SK-N-SH treated with all-trans-retinoic acid at 6 μM for 48 hours (cell line): ENCODE results near the gene SDK1.
"Not testable (repeated sequence)": the region's sequence is repeated elsewhere in the genome, so short reads cannot be mapped to it uniquely, and the experiment has no call there.

Source experiments
- ATAC-seq: fragments of 200-7000 bp; cut with Tn5 transposase; 3 replicates; pipeline ENCODE4 v1.9.1; 2020; ENCODE audit warnings: mild to moderate bottlenecking, moderate library complexity
- ARNTL ChIP-seq: fragments of 450-650 bp; formaldehyde crosslinking; IDR thresholded peaks from 2 replicates; pipeline ENCODE4 v1.5.0; 2020; ENCODE audit warnings: low read depth, mild to moderate bottlenecking, moderate library complexity, borderline replicate concordance
- BACH2 ChIP-seq: fragments of 250-450 bp; sonication (Bioruptor Pico); IDR thresholded peaks from 2 replicates; pipeline ENCODE4 v1.9.0; 2021; ENCODE audit warnings: mild to moderate bottlenecking, borderline replicate concordance
- ESRRG ChIP-seq: fragments of 250-450 bp; sonication (Bioruptor Pico); IDR thresholded peaks from 2 replicates; pipeline ENCODE4 v1.6.1; 2021; ENCODE audit warnings: mild to moderate bottlenecking
- GLIS3 ChIP-seq: fragments of 250-450 bp; sonication (Bioruptor Pico); IDR thresholded peaks from 2 replicates; pipeline ENCODE4 v1.5.0; 2020; ENCODE audit warnings: mild to moderate bottlenecking, moderate library complexity
- ISL1 ChIP-seq: fragments of 250-450 bp; sonication (Bioruptor Pico); IDR thresholded peaks from 2 replicates; pipeline ENCODE4 v2.1.2; 2022; ENCODE audit warnings: mild to moderate bottlenecking, moderate library complexity
- OSR1 ChIP-seq: fragments of 250-450 bp; sonication (Bioruptor Pico); IDR thresholded peaks from 2 replicates; pipeline ENCODE4 v1.8.0; 2022; ENCODE audit warnings: moderate library complexity, mild to moderate bottlenecking, inconsistent platforms
- PPARA ChIP-seq: fragments of 250-450 bp; sonication (Bioruptor Pico); IDR thresholded peaks from 2 replicates; pipeline ENCODE4 v1.5.0; 2020; ENCODE audit warnings: mild to moderate bottlenecking, borderline replicate concordance
- RARB ChIP-seq: fragments of 250-450 bp; sonication (Bioruptor Pico); IDR thresholded peaks from 2 replicates; pipeline ENCODE4 v1.8.0; 2021; ENCODE audit warnings: mild to moderate bottlenecking, moderate library complexity
- SNAI2 ChIP-seq: fragments of 250-450 bp; sonication (Bioruptor Pico); IDR thresholded peaks from 2 replicates; pipeline ENCODE4 v1.5.0; 2020; ENCODE audit warnings: mild to moderate bottlenecking, moderate library complexity
- TCF4 ChIP-seq: fragments of 250-450 bp; sonication (Bioruptor Pico); IDR thresholded peaks from 2 replicates; pipeline ENCODE4 v1.8.0; 2021; ENCODE audit warnings: mild to moderate bottlenecking, moderate library complexity, borderline replicate concordance
- TOX ChIP-seq: fragments of 250-450 bp; sonication (Bioruptor Pico); IDR thresholded peaks from 2 replicates; pipeline ENCODE4 v1.8.0; 2021; ENCODE audit warnings: mild to moderate bottlenecking, moderate library complexity, borderline replicate concordance
- ZC3H10 ChIP-seq: fragments of 250-450 bp; sonication (Bioruptor Pico); IDR thresholded peaks from 2 replicates; pipeline ENCODE4 v1.5.1; 2021; ENCODE audit warnings: mild to moderate bottlenecking, moderate library complexity
- ZFP3 ChIP-seq: fragments of 250-450 bp; sonication (Bioruptor Pico); IDR thresholded peaks from 2 replicates; pipeline ENCODE4 v1.5.0; 2020; ENCODE audit warnings: mild to moderate bottlenecking, moderate library complexity
- ZFP30 ChIP-seq: fragments of 450-650 bp; formaldehyde crosslinking; IDR thresholded peaks from 2 replicates; pipeline ENCODE4 v1.5.0; 2022; ENCODE audit warnings: mild to moderate bottlenecking, moderate library complexity
- ZNF565 ChIP-seq: fragments of 450-650 bp; formaldehyde crosslinking; conservative IDR thresholded peaks from 2 replicates; pipeline ENCODE4 v1.5.0; 2020; ENCODE audit warnings: low read depth, mild to moderate bottlenecking, moderate library complexity
- ZNF70 ChIP-seq: fragments of 450-650 bp; formaldehyde crosslinking; IDR thresholded peaks from 2 replicates; pipeline ENCODE4 v1.5.0; 2020; ENCODE audit warnings: mild to moderate bottlenecking, moderate library complexity
- ZNF8 ChIP-seq: fragments of 450-650 bp; formaldehyde crosslinking; IDR thresholded peaks from 2 replicates; pipeline ENCODE4 v1.5.0; 2020; ENCODE audit warnings: mild to moderate bottlenecking, moderate library complexity
- TF ChIP-seq, protein P1 (sequence below): fragments of 250-450 bp; sonication (Bioruptor Pico); IDR thresholded peaks from 2 replicates; pipeline ENCODE4 v1.8.0; 2021; ENCODE audit warnings: low read depth, mild to moderate bottlenecking, moderate library complexity, borderline replicate concordance
- TF ChIP-seq, protein P2 (sequence below): fragments of 250-450 bp; sonication (Bioruptor Pico); IDR thresholded peaks from 2 replicates; pipeline ENCODE4 v1.8.0; 2020; ENCODE audit warnings: mild to moderate bottlenecking, moderate library complexity, borderline replicate concordance
- TF ChIP-seq, protein P3 (sequence below): fragments of 250-450 bp; sonication (Bioruptor Pico); IDR thresholded peaks from 2 replicates; pipeline ENCODE4 v1.5.1; 2021; ENCODE audit warnings: mild to moderate bottlenecking, moderate library complexity
- TF ChIP-seq, protein P4 (sequence below): fragments of 250-450 bp; sonication (Bioruptor Pico); IDR thresholded peaks from 2 replicates; pipeline ENCODE4 v1.5.1; 2020; ENCODE audit warnings: low read depth, mild to moderate bottlenecking, moderate library complexity

Gene SDK1

DNA sequence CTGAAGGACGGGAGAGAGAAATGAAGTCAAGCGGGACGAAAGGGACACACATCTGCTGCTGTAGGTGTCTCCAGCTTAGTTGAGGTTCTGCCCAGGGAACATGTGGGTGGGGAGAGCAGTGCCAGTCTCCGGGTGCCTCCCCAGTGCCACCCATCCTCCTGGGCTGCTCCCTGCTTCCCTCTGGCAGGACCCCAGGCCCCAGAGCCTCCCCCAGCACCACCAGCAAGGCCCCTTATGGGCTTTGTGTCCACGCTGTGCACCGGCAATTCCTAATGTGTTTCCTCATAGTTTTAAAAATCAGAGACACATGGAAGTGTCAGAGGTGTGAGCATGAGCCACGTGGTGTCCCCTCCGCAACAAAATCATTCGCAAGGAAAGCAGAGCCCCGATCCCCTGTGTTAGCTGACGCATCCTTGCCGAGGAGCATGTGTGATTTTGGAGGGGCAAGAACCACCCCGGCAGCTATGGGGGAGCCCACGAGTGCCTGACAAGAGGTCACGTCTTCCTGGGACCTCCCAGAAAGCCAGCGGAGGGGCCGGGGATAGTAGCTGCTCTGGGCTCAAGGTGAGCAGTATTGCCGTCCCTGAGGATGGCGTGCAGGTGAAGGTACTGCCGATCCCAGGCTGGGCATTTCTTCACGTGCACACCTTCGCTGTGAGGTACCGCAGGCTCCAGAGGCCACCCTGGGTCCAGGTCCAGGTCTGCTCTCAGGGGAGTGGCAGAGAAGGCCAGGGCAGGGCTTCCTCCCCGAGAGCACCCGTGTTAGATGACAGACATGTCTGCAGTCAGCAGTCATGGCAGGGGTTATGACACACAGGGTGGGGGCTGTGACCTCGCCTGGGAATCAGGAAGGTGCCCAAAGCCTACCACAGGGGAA lies 932.8 kb downstream of the SDK1 start:
- no peak for ATAC-seq
- TF ChIP-seq RARB: no peak
- TF ChIP-seq, protein P1, sequence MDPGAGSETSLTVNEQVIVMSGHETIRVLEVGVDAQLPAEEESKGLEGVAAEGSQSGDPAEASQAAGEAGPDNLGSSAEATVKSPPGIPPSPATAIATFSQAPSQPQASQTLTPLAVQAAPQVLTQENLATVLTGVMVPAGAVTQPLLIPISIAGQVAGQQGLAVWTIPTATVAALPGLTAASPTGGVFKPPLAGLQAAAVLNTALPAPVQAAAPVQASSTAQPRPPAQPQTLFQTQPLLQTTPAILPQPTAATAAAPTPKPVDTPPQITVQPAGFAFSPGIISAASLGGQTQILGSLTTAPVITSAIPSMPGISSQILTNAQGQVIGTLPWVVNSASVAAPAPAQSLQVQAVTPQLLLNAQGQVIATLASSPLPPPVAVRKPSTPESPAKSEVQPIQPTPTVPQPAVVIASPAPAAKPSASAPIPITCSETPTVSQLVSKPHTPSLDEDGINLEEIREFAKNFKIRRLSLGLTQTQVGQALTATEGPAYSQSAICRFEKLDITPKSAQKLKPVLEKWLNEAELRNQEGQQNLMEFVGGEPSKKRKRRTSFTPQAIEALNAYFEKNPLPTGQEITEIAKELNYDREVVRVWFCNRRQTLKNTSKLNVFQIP (CRISPR knock-in tag): no peak
- TF ChIP-seq ZFP3: no peak
- TF ChIP-seq, all 23 proteins: peak for 0

DNA sequence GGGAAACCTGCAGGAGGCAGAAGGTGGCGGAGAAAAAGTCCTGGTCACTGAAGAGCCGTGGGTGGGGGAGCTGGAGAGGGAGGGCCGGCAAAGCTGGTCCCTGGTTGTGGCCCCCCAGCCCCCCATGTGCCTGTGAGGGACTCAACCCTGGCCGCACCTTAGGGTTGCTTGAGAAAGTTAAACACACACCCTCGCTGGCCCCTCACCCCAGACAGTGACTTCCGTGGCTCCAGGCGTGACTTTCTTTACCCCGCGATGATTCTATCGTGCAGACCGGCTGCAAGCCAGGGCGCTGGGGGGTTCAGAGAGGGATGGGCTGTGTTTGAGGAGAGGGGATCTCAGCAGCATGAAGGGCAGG lies 933.4 kb downstream of the SDK1 start:
- no peak for TF ChIP-seq ZFP30 (CRISPR knock-in tag)
- no peak for TF ChIP-seq OSR1 (CRISPR knock-in tag)

DNA sequence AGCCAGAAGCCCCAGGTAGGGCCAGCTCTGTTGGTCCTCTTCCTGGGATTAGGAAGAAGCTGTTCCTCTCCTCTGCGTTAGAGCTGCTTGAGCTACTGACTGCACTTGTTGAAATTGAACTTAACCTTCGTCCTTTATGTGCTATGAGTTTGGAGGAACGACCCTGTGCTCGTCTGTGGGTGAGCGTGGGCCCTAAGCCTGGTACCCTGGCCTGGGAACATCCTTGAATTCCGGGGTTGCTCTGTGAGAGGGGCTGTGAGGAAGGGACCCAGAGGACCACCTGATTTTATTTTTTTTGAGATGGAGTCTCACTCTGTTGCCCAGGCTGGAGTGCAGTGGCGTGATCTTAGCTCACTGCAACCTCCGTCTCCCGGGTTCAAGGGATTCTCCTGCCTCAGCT lies 933.8 kb downstream of the SDK1 start:
- TF ChIP-seq ZC3H10 (CRISPR knock-in tag): no peak
- no peak for TF ChIP-seq GLIS3 (CRISPR knock-in tag)
- TF ChIP-seq TOX (CRISPR knock-in tag): no peak
- no peak for TF ChIP-seq OSR1 (CRISPR knock-in tag)
- no peak for TF ChIP-seq BACH2
- TF ChIP-seq TCF4 (CRISPR knock-in tag): no peak
- ATAC-seq: no peak

More for the DNA sequence above, 933.4 kb downstream of the SDK1 start:
- no peak for ATAC-seq

DNA sequence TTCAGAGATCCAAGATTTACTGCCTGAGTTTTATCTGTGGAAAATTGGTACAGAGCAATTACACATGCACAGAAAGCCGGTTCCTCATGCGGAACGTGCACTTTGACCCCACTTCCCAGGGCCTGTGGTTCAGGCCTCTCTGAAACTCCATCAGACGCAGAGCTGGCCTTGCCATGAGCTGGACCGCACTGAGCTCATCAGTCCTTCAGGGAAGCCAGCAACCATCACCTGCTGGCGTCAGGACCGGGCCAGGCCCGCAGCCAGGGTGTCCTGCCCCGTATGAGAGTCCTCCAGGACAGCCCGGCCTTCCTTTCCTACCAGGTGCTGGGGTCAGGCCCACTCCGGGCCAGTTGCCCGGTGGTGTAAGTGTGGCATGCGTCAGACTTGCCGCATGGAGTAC lies 934.5 kb downstream of the SDK1 start:
- ATAC-seq: no peak
- no peak for TF ChIP-seq SNAI2
- TF ChIP-seq ARNTL (CRISPR knock-in tag): no peak
- no peak for TF ChIP-seq OSR1 (CRISPR knock-in tag)
- TF ChIP-seq, protein P2, sequence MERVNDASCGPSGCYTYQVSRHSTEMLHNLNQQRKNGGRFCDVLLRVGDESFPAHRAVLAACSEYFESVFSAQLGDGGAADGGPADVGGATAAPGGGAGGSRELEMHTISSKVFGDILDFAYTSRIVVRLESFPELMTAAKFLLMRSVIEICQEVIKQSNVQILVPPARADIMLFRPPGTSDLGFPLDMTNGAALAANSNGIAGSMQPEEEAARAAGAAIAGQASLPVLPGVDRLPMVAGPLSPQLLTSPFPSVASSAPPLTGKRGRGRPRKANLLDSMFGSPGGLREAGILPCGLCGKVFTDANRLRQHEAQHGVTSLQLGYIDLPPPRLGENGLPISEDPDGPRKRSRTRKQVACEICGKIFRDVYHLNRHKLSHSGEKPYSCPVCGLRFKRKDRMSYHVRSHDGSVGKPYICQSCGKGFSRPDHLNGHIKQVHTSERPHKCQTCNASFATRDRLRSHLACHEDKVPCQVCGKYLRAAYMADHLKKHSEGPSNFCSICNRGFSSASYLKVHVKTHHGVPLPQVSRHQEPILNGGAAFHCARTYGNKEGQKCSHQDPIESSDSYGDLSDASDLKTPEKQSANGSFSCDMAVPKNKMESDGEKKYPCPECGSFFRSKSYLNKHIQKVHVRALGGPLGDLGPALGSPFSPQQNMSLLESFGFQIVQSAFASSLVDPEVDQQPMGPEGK (CRISPR knock-in tag): no peak
- no peak for TF ChIP-seq BACH2
- no peak for TF ChIP-seq PPARA
- no peak for TF ChIP-seq TCF4 (CRISPR knock-in tag)
- no peak for TF ChIP-seq ESRRG (CRISPR knock-in tag)
- TF ChIP-seq ZNF8: no peak
- TF ChIP-seq ZNF70 (CRISPR knock-in tag): no peak
- TF ChIP-seq, protein P3, sequence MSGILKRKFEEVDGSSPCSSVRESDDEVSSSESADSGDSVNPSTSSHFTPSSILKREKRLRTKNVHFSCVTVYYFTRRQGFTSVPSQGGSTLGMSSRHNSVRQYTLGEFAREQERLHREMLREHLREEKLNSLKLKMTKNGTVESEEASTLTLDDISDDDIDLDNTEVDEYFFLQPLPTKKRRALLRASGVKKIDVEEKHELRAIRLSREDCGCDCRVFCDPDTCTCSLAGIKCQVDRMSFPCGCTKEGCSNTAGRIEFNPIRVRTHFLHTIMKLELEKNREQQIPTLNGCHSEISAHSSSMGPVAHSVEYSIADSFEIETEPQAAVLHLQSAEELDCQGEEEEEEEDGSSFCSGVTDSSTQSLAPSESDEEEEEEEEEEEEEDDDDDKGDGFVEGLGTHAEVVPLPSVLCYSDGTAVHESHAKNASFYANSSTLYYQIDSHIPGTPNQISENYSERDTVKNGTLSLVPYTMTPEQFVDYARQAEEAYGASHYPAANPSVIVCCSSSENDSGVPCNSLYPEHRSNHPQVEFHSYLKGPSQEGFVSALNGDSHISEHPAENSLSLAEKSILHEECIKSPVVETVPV (CRISPR knock-in tag): no peak
- TF ChIP-seq ZC3H10 (CRISPR knock-in tag): no peak
- no peak for TF ChIP-seq RARB
- TF ChIP-seq ZFP3: no peak
- no peak for TF ChIP-seq ZFP30 (CRISPR knock-in tag)
- no peak for TF ChIP-seq GLIS3 (CRISPR knock-in tag)
- TF ChIP-seq, protein P4, sequence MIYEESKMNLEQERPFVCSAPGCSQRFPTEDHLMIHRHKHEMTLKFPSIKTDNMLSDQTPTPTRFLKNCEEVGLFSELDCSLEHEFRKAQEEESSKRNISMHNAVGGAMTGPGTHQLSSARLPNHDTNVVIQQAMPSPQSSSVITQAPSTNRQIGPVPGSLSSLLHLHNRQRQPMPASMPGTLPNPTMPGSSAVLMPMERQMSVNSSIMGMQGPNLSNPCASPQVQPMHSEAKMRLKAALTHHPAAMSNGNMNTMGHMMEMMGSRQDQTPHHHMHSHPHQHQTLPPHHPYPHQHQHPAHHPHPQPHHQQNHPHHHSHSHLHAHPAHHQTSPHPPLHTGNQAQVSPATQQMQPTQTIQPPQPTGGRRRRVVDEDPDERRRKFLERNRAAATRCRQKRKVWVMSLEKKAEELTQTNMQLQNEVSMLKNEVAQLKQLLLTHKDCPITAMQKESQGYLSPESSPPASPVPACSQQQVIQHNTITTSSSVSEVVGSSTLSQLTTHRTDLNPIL (CRISPR knock-in tag): no peak
- TF ChIP-seq, all 23 proteins: peak for 0

DNA sequence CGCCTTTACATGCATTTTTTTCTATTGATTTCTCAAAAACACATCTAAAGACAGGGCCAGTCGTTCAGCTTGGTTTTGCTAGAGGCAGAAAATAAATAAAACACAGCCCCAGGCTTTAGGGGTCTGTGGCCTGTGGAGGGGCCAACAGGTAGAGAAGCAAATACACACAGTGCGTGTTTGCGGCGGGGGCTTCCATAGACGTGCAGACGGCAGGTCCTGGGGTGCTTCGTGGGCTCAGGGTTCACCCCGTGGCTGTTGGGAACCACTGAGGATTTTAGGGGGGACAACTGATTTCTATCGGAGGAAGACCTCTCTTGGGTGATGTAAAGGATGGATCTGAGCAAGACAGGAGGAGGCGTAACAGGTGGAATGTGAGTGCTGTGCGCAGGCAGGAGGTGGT lies 935.3 kb downstream of the SDK1 start:
- ATAC-seq: no peak
- TF ChIP-seq, protein P3 (CRISPR knock-in tag): no peak
- TF ChIP-seq ISL1 (CRISPR knock-in tag): no peak
- no peak for TF ChIP-seq ESRRG (CRISPR knock-in tag)
- no peak for TF ChIP-seq SNAI2
- TF ChIP-seq ZFP3: no peak
- no peak for TF ChIP-seq ZFP30 (CRISPR knock-in tag)
- TF ChIP-seq, protein P4 (CRISPR knock-in tag): no peak
- TF ChIP-seq, protein P2 (CRISPR knock-in tag): no peak
- TF ChIP-seq TCF4 (CRISPR knock-in tag): no peak
- TF ChIP-seq BACH2: no peak
- TF ChIP-seq ZNF565: no peak

DNA sequence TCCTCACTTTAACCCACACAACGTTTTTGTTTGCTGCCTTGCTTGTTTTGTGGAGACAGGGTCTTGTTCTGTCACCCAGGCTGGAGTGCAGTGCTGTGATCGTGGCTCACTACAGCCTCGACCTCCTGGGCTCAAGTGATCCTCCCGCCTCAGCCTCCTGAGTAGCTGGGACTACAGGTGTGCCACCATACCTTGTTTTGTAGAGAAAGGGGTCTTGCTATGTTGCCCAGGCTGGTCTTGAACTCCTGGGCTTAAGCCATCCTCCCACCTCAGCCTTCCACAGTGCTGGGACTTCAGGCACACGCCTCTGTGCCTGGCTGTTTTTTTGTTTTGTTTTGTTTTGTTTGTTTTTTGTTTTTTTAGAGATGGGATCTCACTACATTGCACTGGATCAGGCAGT lies 935.8 kb downstream of the SDK1 start:
- ATAC-seq: not testable (repeated sequence)
